Smooth muscle cell (in vitro differentiated cells): ENCODE data around the gene NEB. TPM values are rescaled to one million over a fixed set of nuclear protein-coding genes. Genes with fewer than 3 reads are reported as not detected.

Source experiments
- DNase-seq: peaks from one replicate; lab custom pipeline; 2025; ENCODE audit not compliant: unreplicated experiment; lab: John Stamatoyannopoulos, UW
- H2AFZ ChIP-seq: fragments of 200-600 bp; sonication (generic); 2 replicates; pipeline ENCODE4 v1.6.0; 2016; ENCODE audit warnings: antibody characterized with exemption, low read depth, mild to moderate bottlenecking
- H3F3A ChIP-seq: fragments of 200-600 bp; sonication (generic); 2 replicates; pipeline ENCODE4 v1.6.0; 2017; ENCODE audit warnings: antibody characterized with exemption, low read depth
- H3K27ac ChIP-seq: fragments of 200-600 bp; sonication (generic); 2 replicates; pipeline ENCODE4 v1.5.1; 2016; ENCODE audit warnings: low read depth, mild to moderate bottlenecking
- H3K27me3 ChIP-seq: fragments of 200-600 bp; sonication (generic); 2 replicates; pipeline ENCODE4 v1.6.1; 2016; ENCODE audit warnings: low read depth, mild to moderate bottlenecking
- H3K36me3 ChIP-seq: fragments of 200-600 bp; sonication (generic); 2 replicates; pipeline ENCODE4 v1.5.1; 2016; ENCODE audit warnings: low read depth
- H3K4me1 ChIP-seq: fragments of 200-600 bp; sonication (generic); 2 replicates; pipeline ENCODE4 v1.5.1; 2016; ENCODE audit warnings: low read depth
- H3K4me2 ChIP-seq: fragments of 200-600 bp; sonication (generic); 2 replicates; pipeline ENCODE4 v1.6.0; 2016; ENCODE audit warnings: mild to moderate bottlenecking
- H3K4me3 ChIP-seq: fragments of 200-600 bp; sonication (generic); 2 replicates; pipeline ENCODE4 v1.5.1; 2016; ENCODE audit warnings: mild to moderate bottlenecking
- H3K79me2 ChIP-seq: fragments of 200-600 bp; sonication (generic); 2 replicates; pipeline ENCODE4 v1.6.0; 2016; ENCODE audit warnings: low read depth, mild to moderate bottlenecking
- H3K9ac ChIP-seq: fragments of 200-600 bp; sonication (generic); 2 replicates; pipeline ENCODE4 v1.6.0; 2016; ENCODE audit warnings: low read depth
- H3K9me3 ChIP-seq: fragments of 200-600 bp; sonication (generic); replicated peaks from 2 replicates; pipeline ENCODE4 v1.5.1; 2016; ENCODE audit warnings: low read depth
- H4K20me1 ChIP-seq: fragments of 200-600 bp; sonication (generic); 2 replicates; pipeline ENCODE4 v1.6.0; 2016; ENCODE audit warnings: low read depth
- WGBS: methylation state at CpG from one replicate; pipeline ENCODE4 v1.1.7; 2016; ENCODE audit warnings: low lambda C conversion rate; 5-methylcytosine and 5-hydroxymethylcytosine counted together
- polyA plus RNA-seq: library from polyadenylated mRNA; unstranded; fragments of >200 nt; fragmentation: Nextera tagmentation; extraction: Ambion mirVana; gene quantifications from 2 replicates; pipeline ENCODE4 v1.2.1, GENCODE V29; 2016
- total RNA-seq: library from RNA; depleted of rRNA; stranded (reverse); fragments of >200 nt; gene quantifications from 2 replicates; pipeline ENCODE4 v1.2.3, GENCODE V29; 2014
- TF ChIP-seq, protein P1 (sequence below): fragments of 200-600 bp; sonication (generic); IDR thresholded peaks from 2 replicates; pipeline ENCODE4 v1.5.1; 2017; ENCODE audit warnings: borderline replicate concordance, mild to moderate bottlenecking, antibody characterized with exemption; ENCODE audit not compliant: insufficient read depth, poor library complexity, severe bottlenecking

NEB gene
- total and polyA plus RNA-seq, 2 experiments from 2014 or later: 0.18 to 1.3 TPM

DNA sequence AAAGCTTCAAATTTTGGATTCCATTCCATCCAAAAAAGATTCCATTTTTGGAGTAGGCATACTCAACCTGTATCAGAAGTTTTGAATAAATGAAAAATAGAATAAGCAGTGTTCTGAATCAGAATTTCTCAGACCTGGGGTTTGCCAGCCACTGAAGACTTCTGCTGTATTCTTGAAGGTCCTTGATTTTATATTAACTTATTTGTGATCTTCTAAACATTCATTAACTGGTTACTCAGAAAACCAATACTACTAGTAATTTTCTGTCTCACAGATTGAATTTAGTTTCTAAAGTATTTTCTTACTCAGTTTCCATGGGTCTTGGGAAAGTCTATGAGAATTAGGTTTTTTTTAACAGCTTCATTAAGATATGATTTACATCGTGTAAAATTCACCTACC, 263.7 kb downstream of the NEB start:
- Histone ChIP-seq H3K27ac (no peak overlapping the region), H3F3A (no peaks in the 10 kb centered on the region), H3K9ac (no peak overlapping the region), H3K4me1 (no peaks in the 10 kb centered on the region), H4K20me1 (no peaks in the 10 kb centered on the region), H3K9me3 (no peaks in the 10 kb centered on the region), H3K4me2 (no peak overlapping the region), H3K27me3 (no peaks in the 10 kb centered on the region), H2AFZ (no peak overlapping the region), H3K79me2 (peaks cover 13% of the 10 kb centered on the region), H3K4me3 (no peak overlapping the region), H3K36me3 (peaks cover 49% of the 10 kb centered on the region)
- TF ChIP-seq, protein P1, sequence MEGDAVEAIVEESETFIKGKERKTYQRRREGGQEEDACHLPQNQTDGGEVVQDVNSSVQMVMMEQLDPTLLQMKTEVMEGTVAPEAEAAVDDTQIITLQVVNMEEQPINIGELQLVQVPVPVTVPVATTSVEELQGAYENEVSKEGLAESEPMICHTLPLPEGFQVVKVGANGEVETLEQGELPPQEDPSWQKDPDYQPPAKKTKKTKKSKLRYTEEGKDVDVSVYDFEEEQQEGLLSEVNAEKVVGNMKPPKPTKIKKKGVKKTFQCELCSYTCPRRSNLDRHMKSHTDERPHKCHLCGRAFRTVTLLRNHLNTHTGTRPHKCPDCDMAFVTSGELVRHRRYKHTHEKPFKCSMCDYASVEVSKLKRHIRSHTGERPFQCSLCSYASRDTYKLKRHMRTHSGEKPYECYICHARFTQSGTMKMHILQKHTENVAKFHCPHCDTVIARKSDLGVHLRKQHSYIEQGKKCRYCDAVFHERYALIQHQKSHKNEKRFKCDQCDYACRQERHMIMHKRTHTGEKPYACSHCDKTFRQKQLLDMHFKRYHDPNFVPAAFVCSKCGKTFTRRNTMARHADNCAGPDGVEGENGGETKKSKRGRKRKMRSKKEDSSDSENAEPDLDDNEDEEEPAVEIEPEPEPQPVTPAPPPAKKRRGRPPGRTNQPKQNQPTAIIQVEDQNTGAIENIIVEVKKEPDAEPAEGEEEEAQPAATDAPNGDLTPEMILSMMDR: no peak
- 100% methylated on average over 1 of the region's 1 CpG for WGBS
- DNase-seq: no peak

DNA sequence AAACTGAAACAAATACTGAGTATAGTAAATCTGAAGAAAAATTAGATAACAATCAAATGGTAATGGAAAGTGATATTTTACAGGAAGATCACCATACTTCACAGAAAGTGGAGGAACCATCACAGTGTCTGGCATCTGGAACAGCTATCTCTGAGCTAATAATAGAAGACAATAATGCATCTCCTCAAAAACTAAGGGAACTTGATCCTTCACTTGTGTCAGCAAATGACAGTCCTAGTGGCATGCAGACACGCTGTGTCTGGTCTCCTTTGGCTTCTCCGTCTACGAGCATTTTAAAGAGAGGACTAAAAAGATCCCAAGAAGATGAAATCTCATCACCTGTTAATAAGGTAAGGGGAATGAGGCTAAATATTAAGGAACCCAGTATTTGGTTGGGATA, 268.5 kb downstream of the NEB start:
- Histone ChIP-seq H3K4me2 (no peak overlapping the region), H2AFZ (no peak overlapping the region), H3F3A (no peaks in the 10 kb centered on the region), H3K36me3 (peaks cover 81% of the 10 kb centered on the region), H3K27me3 (no peaks in the 10 kb centered on the region), H4K20me1 (no peaks in the 10 kb centered on the region), H3K79me2 (peaks cover 11% of the 10 kb centered on the region), H3K4me1 (no peaks in the 10 kb centered on the region), H3K9me3 (no peaks in the 10 kb centered on the region), H3K27ac (no peak overlapping the region), H3K4me3 (no peak overlapping the region), H3K9ac (no peak overlapping the region)
- no peak for DNase-seq
- 96% methylated on average over 3 of the region's 3 CpGs for WGBS
- TF ChIP-seq, protein P1: no peak

DNA sequence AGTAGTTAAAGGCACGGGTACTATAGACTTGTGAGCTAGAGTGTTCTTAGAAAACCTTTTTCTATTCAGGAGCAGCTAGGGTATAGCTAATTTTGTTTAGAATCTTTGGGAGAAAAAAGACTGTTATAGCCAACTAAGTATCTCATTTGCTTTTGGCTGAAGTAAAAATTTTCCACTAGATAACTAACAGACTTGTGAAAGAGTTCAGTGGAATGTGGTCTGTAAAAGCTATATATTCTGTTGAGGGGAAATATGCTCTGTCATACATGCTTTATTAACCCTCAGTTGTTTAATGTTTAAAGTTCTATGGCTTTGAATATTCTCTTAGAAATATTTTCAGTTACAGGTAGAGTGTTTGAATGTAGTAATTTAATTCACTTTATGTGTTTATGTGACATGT, 274.9 kb downstream of the NEB start:
- 89% methylated on average over 1 of the region's 1 CpG for WGBS
- TF ChIP-seq, protein P1: no peak
- Histone ChIP-seq H3K79me2 (no peaks in the 10 kb centered on the region), H3K27ac (peak overlapping the region; percentile 60), H3K4me3 (no peak overlapping the region), H3K27me3 (no peaks in the 10 kb centered on the region), H3F3A (no peaks in the 10 kb centered on the region), H2AFZ (no peak overlapping the region), H3K9ac (no peak overlapping the region), H3K4me2 (peak overlapping the region; percentile 55), H3K4me1 (peaks cover 10% of the 10 kb centered on the region), H3K9me3 (no peaks in the 10 kb centered on the region), H3K36me3 (peaks cover 64% of the 10 kb centered on the region), H4K20me1 (no peaks in the 10 kb centered on the region)
- DNase-seq: no peak

DNA sequence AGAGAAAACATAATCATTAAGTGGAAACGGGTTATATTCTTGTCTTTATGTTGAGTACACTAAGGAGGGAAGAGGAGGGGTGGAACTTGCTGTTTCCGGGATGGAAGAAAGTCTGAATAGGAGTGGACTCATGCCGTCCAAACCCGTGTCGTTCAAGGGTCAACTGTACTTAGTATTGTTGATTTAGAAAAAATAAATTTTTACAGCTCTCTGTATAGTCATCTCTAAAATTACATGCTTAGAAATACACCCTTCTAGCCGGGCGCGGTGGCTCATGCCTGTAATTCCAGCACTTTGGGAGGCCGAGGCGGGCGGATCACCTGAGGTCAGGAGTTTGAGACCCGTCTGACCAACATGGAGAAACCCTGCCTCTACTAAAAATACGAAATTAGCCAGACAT, 295.1 kb downstream of the NEB start:
- WGBS: 98% methylated on average over 13 of the region's 13 CpGs
- no peak overlapping the region for H2AFZ ChIP-seq

More for the DNA sequence above, 295.1 kb downstream of the NEB start:
- Histone ChIP-seq H3K36me3 (peaks cover 27% of the 10 kb centered on the region), H3F3A (no peaks in the 10 kb centered on the region), H3K9me3 (no peaks in the 10 kb centered on the region), H3K27me3 (no peaks in the 10 kb centered on the region), H3K4me3 (no peak overlapping the region), H3K9ac (no peak overlapping the region), H3K4me2 (no peak overlapping the region), H3K27ac (no peak overlapping the region), H3K79me2 (no peaks in the 10 kb centered on the region), H3K4me1 (no peaks in the 10 kb centered on the region), H4K20me1 (no peaks in the 10 kb centered on the region)
- TF ChIP-seq, protein P1: no peak
- no peak for DNase-seq
